K562 (cell line): ENCODE results near the gene AJAP1. TPM values are rescaled to one million over a fixed set of nuclear protein-coding genes. Genes with fewer than 3 reads are reported as not detected.

Experiments
- ATAC-seq: fragments of 200-7000 bp; cut with Tn5 transposase; 3 replicates; pipeline ENCODE4 v1.9.1; 2020; ENCODE audit warnings: moderate library complexity
- BruUV-seq: library from RNA; stranded (reverse); fragments of 400-500 nt; replicated peaks from 2 replicates; lab custom pipeline; 2021; lab: Mats Ljungman, UMichigan
- CTCF ChIA-PET: fragments of 300-600 bp; formaldehyde crosslinking; extraction: SDS; loops from one replicate; lab custom pipeline; 2021; ENCODE audit warnings: low intra/inter-chr PET ratio; lab: Yijun Ruan, JAX
- POLR2A ChIA-PET: fragments of 300-600, 350-650 bp; sonication (Branson Sonifier 250); formaldehyde crosslinking; extraction: SDS; loops from one replicate; lab custom pipeline; 2021; ENCODE audit warnings: antibody characterized with exemption, inconsistent platforms; lab: Yijun Ruan, JAX
- DNase-seq, 4 experiments: peaks; one replicate each; pipeline versions ENCODE4 v3.0.0 to v3.0.0-alpha.2; 2011 to 2018; ENCODE audit warnings: low spot score in 3 of 4, mixed read lengths in 3 of 4; ENCODE audit errors: extremely low read depth in 1 of 4
- FAIRE-seq: peaks from 2 replicates; lab custom pipeline; 2011; peaks lifted over from hg19 to GRCh38; lab: Jason Lieb, UNC
- H2AFZ ChIP-seq: 2 replicates; pipeline ENCODE4 v1.6.0; 2011; ENCODE audit warnings: low read depth, low read length, control low read depth, inconsistent platforms
- H3K27ac ChIP-seq: fragments of 200-600 bp; 3 replicates; pipeline ENCODE4 v1.8.0; 2011; ENCODE audit warnings: low read depth, mild to moderate bottlenecking, control low read depth, inconsistent platforms, low read length, moderate library complexity, mixed read lengths; ENCODE audit errors: extremely low read depth
- H3K27me3 ChIP-seq, 2 experiments: fragments of 300-600 bp in 1 of 2; 2 replicates in 1 of 2; 3 replicates in 1 of 2; pipeline versions ENCODE4 v1.6.0 to v1.8.0; 2011; ENCODE audit warnings: inconsistent platforms in 2 of 2, low read length in 2 of 2, mild to moderate bottlenecking in 1 of 2, mixed read lengths in 1 of 2, moderate library complexity in 1 of 2; ENCODE audit not compliant: control insufficient read depth in 2 of 2, insufficient read depth in 2 of 2
- H3K36me3 ChIP-seq: fragments of 300-600 bp; 3 replicates; pipeline ENCODE4 v1.8.0; 2011; ENCODE audit warnings: mild to moderate bottlenecking, low read length, inconsistent platforms; ENCODE audit not compliant: control insufficient read depth, insufficient read depth
- H3K4me1 ChIP-seq, 2 experiments: fragments of 200-600 bp in 1 of 2; replicated peaks in 1 of 2; 2 replicates in 1 of 2; 3 replicates in 1 of 2; pipeline versions ENCODE4 v1.5.1 to v1.8.0; 2011; ENCODE audit warnings: inconsistent platforms in 2 of 2, low read length in 2 of 2, mild to moderate bottlenecking in 1 of 2, mixed read lengths in 1 of 2, moderate library complexity in 1 of 2; ENCODE audit not compliant: control insufficient read depth in 2 of 2, insufficient read depth in 2 of 2
- H3K4me2 ChIP-seq: 2 replicates; pipeline ENCODE4 v1.6.1; 2011; ENCODE audit warnings: low read length, control low read depth, inconsistent platforms, mixed read lengths; ENCODE audit not compliant: insufficient read depth
- H3K4me3 ChIP-seq: fragments of 200-600 bp; sonication (generic), shearing (Covaris generic); 2 replicates; pipeline ENCODE4 v1.5.1; 2016; ENCODE audit warnings: control low read depth, inconsistent platforms
- H3K79me2 ChIP-seq: fragments of 200-600 bp; 3 replicates; pipeline ENCODE4 v1.8.0; 2011; ENCODE audit warnings: low read length, inconsistent platforms; ENCODE audit not compliant: control insufficient read depth, insufficient read depth
- H3K9ac ChIP-seq, 2 experiments: 2 replicates each; pipeline versions ENCODE4 v1.6.0 to v1.6.1; 2011; ENCODE audit warnings: low read depth in 2 of 2, low read length in 2 of 2, control low read depth in 1 of 2, inconsistent platforms in 1 of 2, mild to moderate bottlenecking in 1 of 2, mixed read lengths in 1 of 2; ENCODE audit not compliant: insufficient read depth in 1 of 2
- H3K9me1 ChIP-seq: one replicate; pipeline ENCODE4 v1.6.0; 2011; ENCODE audit warnings: inconsistent platforms, mild to moderate bottlenecking, low read length, moderate library complexity; ENCODE audit not compliant: control insufficient read depth, insufficient read depth
- H3K9me3 ChIP-seq: replicated peaks from 2 replicates; pipeline ENCODE4 v1.5.1; 2011; ENCODE audit warnings: low read depth, low read length, inconsistent platforms; ENCODE audit not compliant: control insufficient read depth, insufficient read depth
- H4K20me1 ChIP-seq: replicated peaks from 2 replicates; pipeline ENCODE4 v1.6.1; 2011; ENCODE audit warnings: low read length, inconsistent platforms, mixed read lengths; ENCODE audit not compliant: control insufficient read depth, insufficient read depth
- CHCHD3 ChIP-seq: fragments of 250-450 bp; sonication (Bioruptor Pico); IDR thresholded peaks from 2 replicates; pipeline ENCODE4 v2.1.2; 2022; ENCODE audit warnings: mild to moderate bottlenecking
- CUX1 ChIP-seq: fragments of 200-800 bp; sonication (Bioruptor generic); IDR thresholded peaks from 2 replicates; pipeline ENCODE4 v1.6.1; 2016; ENCODE audit warnings: missing genetic modification characterization, missing compliant biosample characterization
- JUNB ChIP-seq: fragments of 450-650 bp; formaldehyde crosslinking; conservative IDR thresholded peaks from 2 replicates; pipeline ENCODE4 v1.4.0; 2020; ENCODE audit warnings: mild to moderate bottlenecking
- SETDB1 ChIP-seq: IDR thresholded peaks from one replicate; pipeline ENCODE4 v1.6.1; 2012; ENCODE audit warnings: low read length, control low read depth, inconsistent platforms
- TBL1XR1 ChIP-seq, 2 experiments: IDR thresholded peaks; 2 replicates each; pipeline ENCODE4 v1.6.1; 2012; ENCODE audit warnings: improper control_type of control experiment in 2 of 2, low read length in 2 of 2, mild to moderate bottlenecking in 1 of 2
- TFAM ChIP-seq: fragments of 250-450 bp; sonication (Bioruptor Pico); conservative IDR thresholded peaks from 2 replicates; pipeline ENCODE4 v1.5.0; 2021; ENCODE audit warnings: mild to moderate bottlenecking, moderate library complexity
- ZNF583 ChIP-seq: fragments of 250-450 bp; sonication (Bioruptor Pico); IDR thresholded peaks from 2 replicates; pipeline ENCODE4 v1.4.0; 2020
- ZNF586 ChIP-seq: fragments of 450-650 bp; formaldehyde crosslinking; conservative IDR thresholded peaks from 2 replicates; pipeline ENCODE4 v1.4.0; 2020; ENCODE audit warnings: mild to moderate bottlenecking, moderate library complexity
- WGBS: fragments of 100-300 bp; shearing (Covaris generic); methylation state at CpG from one replicate; pipeline ENCODE4 v1.1.6; 2016; ENCODE audit warnings: low coverage, mixed read lengths; ENCODE audit not compliant: insufficient coverage; ENCODE audit errors: missing lambda C conversion rate; 5-methylcytosine and 5-hydroxymethylcytosine counted together
- in situ Hi-C: fragments of 300-500 bp; cut with MboI; formaldehyde crosslinking; loops from 4 replicates; pipeline ENCODE4 v1.15.0; 2018; ENCODE audit warnings: inconsistent platforms, mixed read lengths
- intact Hi-C: fragments of 100-400 bp; cut with micrococcal nuclease; formaldehyde crosslinking; loops from 2 replicates; pipeline ENCODE4 v1.14.2; 2022
- polyA plus RNA-seq, 8 experiments: library from polyadenylated mRNA; depleted of rRNA in 4 of 8; stranded (reverse) in 5 of 8; unstranded in 3 of 8; fragments of >200 nt; fragmentation: Nextera tagmentation in 2 of 8; fragmentation: Illumina TruSeq in 1 of 8; extraction: Ambion mirVana in 2 of 8; extraction: Trizol in 1 of 8; gene quantifications; 2 replicates each; pipeline versions ENCODE4 v1.2.1 to v1.2.3, GENCODE V29; 2011 to 2014; ENCODE audit warnings: inconsistent platforms in 1 of 8, missing spikeins in 1 of 8
- total RNA-seq, 7 experiments: library from RNA; depleted of rRNA in 6 of 7; stranded (reverse); fragments of >200 nt in 6 of 7; fragmentation: Illumina TruSeq in 2 of 7; extraction: Trizol in 2 of 7; gene quantifications; 2 replicates each; pipeline versions ENCODE4 v1.2.1 to v1.2.3, GENCODE V29; 2011 to 2021; ENCODE audit warnings: low replicate concordance in 1 of 7
- TF ChIP-seq, protein P1 (sequence below): fragments of 250-450 bp; sonication (Bioruptor Pico); IDR thresholded peaks from 2 replicates; pipeline ENCODE4 v1.4.0; 2020; ENCODE audit warnings: mild to moderate bottlenecking, moderate library complexity, borderline replicate concordance

The AJAP1 gene
- total and polyA plus RNA-seq, 9 of the 15 experiments (the other 6 are each of a cell fraction or from before 2014, with no cell fraction given) = not detected

- TF ChIP-seq CUX1 (CRISPR knock-in tag) = no peak
- no peak for TF ChIP-seq TBL1XR1 (IDR thresholded peaks at IDR 0.05; ENCODE audit: low read length in 2 of 2)
Observed at GRCh38 chr1:4633346-4633745, 21.1 kb upstream of the AJAP1 start (continued).

DNA sequence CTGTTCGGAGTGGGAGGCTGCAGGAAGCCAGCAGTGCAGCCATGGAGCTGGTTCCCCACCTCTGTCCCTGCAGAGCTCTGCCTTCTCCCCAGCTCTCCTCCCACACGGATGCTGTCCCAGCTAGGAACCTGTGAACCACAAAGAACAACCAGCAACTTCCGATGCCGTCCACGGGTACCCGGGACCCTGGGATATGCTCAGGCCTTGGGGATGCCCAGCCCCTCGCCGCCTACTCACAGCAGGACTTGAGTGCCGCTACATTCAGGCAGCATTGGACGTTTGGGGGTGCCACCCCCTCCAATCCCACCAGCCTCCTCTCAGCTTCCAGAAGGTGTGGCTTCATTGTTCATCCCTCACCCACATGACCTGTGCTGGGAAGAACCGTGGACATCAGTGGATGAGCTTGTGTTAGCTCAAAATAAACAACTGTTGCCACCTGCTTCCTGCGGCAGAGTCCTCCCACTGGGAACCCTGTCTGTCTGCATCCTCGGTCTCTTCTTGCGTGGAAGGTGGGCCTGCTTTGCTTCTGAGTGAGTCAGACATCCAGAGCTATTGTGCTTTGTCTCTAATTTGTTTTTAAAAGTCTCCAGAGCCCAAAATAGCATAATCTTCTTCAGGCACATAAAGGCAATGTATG, 20.1 kb upstream of the AJAP1 start:
- H3K79me2 ChIP-seq = no peaks in the 10 kb centered on the region
- H3K36me3 ChIP-seq = no peaks in the 10 kb centered on the region
- 0 out of 2 replicates have a peak, but pooled peaks cover 8% of the 10 kb centered on the region for H4K20me1 ChIP-seq
- H3K4me3 ChIP-seq = no peak overlapping the region
- H3K27ac ChIP-seq = no peak overlapping the region
- POLR2A ChIA-PET = no interaction called here
- in situ Hi-C loops = no loop called here
- CTCF ChIA-PET = no interaction called here
- peaks cover 14 to 32% of the 10 kb centered on the region in 2 experiments; a peak in 3 of 5 replicates for H3K27me3 ChIP-seq
- FAIRE-seq = no peak
- H3K4me1 ChIP-seq = no peaks in the 10 kb centered on the region
- H2AFZ ChIP-seq = no peak overlapping the region
- intact Hi-C loops = no loop called here
- no peak for TF ChIP-seq JUNB (CRISPR knock-in tag)
- no peak for TF ChIP-seq ZNF586
- no peak for TF ChIP-seq ZNF583 (CRISPR knock-in tag)
- TF ChIP-seq SETDB1 = no peak
- TF ChIP-seq CHCHD3 (CRISPR knock-in tag) = no peak
- no peak for TF ChIP-seq TFAM (CRISPR knock-in tag)
- TF ChIP-seq, protein P1, sequence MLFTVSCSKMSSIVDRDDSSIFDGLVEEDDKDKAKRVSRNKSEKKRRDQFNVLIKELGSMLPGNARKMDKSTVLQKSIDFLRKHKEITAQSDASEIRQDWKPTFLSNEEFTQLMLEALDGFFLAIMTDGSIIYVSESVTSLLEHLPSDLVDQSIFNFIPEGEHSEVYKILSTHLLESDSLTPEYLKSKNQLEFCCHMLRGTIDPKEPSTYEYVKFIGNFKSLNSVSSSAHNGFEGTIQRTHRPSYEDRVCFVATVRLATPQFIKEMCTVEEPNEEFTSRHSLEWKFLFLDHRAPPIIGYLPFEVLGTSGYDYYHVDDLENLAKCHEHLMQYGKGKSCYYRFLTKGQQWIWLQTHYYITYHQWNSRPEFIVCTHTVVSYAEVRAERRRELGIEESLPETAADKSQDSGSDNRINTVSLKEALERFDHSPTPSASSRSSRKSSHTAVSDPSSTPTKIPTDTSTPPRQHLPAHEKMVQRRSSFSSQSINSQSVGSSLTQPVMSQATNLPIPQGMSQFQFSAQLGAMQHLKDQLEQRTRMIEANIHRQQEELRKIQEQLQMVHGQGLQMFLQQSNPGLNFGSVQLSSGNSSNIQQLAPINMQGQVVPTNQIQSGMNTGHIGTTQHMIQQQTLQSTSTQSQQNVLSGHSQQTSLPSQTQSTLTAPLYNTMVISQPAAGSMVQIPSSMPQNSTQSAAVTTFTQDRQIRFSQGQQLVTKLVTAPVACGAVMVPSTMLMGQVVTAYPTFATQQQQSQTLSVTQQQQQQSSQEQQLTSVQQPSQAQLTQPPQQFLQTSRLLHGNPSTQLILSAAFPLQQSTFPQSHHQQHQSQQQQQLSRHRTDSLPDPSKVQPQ (CRISPR knock-in tag) = no peak
- TF ChIP-seq, all 486 proteins: peak for 0
- Histone ChIP-seq H3K4me2 (no peak overlapping the region), H3K9me3 (no peaks in the 10 kb centered on the region), H3K9me1 (no peaks in the 10 kb centered on the region), H3K9ac (no peak overlapping the region)
- ATAC-seq = no peak; the same call in 2 of the 3 replicates
- no TSS peak for BruUV-seq
- WGBS = under 1% methylated on average over 14 of the region's 14 CpGs
- no peak for DNase-seq
